NCI-H345 treated with DMSO at 0.1 percent for 48 hours (cell line): ENCODE results near the gene RNF44.
"Not testable (repeated sequence)": the region's sequence is repeated elsewhere in the genome, so short reads cannot be mapped to it uniquely, and the experiment has no call there.

ENCODE experiments used
- DNase-seq: peaks from one replicate; lab custom pipeline; 2025; ENCODE audit not compliant: unreplicated experiment; lab: John Stamatoyannopoulos, UW

The RNF44 gene

GRCh38 chr5:176521286-176521685 is 15.9 kb downstream of the RNF44 start:
- no peak for DNase-seq

GRCh38 chr5:176519810-176520720 is 17.1 kb downstream of the RNF44 start:
- DNase-seq: no peak

- DNase-seq: no peak
These were observed 20.0 kb downstream of the RNF44 start for GRCh38 chr5:176517053-176517661.

DNA sequence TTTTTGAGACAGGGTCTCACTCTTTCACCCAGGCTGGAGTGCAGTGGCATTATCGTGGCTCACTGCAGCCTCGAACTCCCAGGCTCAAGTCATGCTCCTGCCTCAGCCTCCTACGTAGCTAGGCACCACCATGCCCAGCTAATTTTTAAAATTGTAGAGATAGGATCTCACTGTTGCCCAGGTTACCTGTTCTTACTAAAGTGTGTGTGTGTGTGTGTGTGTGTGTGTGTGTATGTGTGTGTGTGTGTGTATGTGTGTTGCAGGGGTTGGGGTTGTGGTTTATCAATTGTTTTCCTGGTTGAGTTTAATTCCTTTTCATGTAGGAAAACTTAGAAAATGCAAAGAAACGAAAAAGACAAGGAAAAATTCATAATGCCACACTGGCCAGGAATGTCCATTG is 21.8 kb downstream of the RNF44 start:
- DNase-seq: no peak

GRCh38 chr5:176514244-176514950 is 22.8 kb downstream of the RNF44 start:
- no peak for DNase-seq

- no peak for DNase-seq
These were observed 23.4 kb downstream of the RNF44 start for GRCh38 chr5:176513788-176514187.

DNA sequence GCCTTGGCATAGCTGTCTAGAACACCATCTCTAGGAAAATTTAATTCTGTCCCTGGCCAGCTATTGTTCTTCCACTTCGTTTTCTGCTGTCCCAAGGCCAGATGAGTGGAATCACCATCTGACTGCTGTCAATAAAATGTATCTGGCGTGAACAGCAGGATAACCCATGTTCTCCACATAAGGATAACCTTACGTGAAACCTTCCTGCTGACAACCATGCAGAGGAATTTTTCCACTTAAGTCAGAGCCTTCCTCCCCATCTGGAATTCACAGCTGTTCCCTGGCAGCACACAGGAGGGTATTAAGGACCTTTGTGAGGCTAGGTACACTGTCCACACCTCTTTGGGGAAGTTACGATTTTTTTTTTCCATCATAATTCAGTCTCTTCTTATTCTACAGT is 28.6 kb downstream of the RNF44 start:
- DNase-seq: no peak

- no peak for DNase-seq
These were observed 29.3 kb downstream of the RNF44 start for GRCh38 chr5:176507911-176508310.

DNA sequence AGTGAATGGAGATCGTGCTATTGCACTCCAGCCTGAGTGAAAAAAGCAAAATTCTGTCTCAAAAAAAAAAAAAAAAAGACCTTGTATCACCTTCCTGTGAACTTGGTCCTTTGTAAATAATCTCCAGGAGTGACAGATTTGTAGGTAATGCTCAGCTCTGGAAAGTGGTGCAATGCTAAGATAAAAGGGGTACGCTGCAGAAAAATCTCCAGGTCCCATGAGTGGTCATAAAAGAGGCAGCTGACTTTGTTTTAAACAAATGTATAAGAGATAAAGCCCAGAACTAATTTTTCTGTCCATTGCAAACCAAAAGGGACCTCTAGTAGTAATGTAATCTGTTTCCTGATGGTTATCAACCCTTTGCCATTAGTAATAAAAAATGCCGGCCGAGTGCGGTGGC is 33.7 kb downstream of the RNF44 start:
- DNase-seq: no peak

DNA sequence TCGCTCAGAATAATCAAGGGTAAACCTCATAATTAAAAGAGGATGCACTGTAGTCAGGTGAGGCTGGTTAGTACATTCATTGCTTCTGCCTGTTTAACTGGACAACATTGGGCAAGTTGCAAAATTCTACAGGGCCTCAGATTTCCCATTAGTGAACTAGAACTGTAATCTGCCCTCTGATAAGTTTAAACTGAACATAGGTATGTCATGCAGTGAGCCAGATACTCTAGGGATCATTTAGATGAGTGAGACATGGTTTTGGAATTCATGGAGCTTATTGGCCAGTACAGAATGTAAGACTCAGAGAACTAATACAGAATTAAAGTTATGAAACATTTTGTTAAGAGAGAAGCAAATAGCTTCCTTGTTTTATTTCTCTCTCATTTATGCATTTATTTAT is 35.9 kb downstream of the RNF44 start:
- DNase-seq: no peak

DNA sequence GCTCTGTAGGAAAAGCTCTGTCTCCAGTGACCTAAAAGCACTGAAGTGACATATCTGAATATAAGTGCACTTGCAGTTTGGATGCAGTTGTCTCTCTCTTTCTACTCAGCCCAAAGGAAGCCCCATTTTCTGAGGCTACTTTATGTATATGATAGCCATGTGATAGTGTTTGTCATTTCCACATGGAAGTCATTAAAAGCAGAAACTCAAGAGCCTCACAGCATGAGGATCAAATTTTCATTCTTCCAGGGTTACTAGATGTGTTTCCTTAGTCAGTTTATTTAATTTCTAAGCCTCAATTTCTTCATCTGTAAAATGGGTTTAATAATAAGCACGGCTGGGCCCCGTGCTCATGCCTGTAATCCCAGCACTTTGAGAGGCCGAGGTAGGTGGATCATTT is 36.7 kb downstream of the RNF44 start:
- DNase-seq: no peak

GRCh38 chr5:176499273-176499672 is 37.9 kb downstream of the RNF44 start:
- DNase-seq: no peak

GRCh38 chr5:176497852-176498251 is 39.4 kb downstream of the RNF44 start:
- DNase-seq: no peak

DNA sequence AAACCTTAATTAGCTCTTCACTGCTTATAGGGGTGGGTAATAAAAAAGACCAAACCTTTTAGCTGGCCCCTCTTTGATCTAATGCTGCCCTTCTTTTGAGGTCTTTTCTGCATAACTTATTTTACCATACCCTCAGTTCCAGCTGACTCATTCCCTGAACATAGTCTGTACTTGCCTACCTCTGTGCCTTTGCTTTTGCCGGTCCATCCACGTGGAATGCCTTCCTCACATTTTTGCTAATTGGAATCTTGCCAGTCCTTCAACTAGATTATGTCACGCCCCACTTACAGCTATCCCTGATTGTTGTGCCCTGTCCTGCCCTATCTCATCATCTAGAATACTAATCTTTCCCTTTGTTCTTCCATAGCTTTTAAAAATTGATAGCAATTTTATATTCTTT is 44.8 kb downstream of the RNF44 start:
- no peak for DNase-seq

DNA sequence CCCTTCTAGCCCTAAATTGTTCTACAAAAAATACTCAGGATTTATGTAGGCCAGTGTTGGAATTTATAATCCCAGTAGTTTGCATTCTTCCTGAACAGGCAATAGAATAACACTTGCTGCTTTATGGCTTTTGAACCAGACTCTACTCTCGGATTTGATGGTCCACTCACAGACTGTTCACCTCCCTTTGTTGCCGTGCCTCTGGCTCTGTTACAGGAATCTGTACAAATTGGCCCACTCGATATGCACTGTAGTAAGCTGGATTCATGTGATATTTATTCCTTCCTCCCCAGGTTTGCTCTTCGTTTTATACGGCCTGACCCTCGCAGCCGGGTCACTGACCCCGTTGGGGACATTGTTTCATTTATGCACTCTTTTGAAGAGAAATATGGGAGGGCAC is 45.3 kb downstream of the RNF44 start:
- DNase-seq: no peak

DNA sequence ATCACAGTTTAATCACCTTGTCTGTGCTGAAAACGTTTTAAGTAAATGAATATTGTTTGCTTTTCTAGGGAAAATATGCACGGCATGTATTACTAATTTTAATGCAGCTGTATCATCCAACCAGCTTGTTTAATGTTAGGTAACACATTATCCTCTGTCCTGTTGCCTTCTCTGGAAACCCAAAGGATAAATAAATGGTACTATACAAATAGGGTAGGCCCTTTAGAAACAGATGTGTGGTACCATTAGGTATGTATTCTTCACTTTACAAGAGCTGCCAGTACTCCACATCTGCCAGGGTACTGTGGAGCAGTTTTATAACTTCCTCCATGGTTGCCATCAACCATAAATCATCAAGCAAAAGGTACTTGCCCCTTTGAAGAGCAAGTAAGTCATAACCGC is 46.1 kb downstream of the RNF44 start:
- DNase-seq: no peak

GRCh38 chr5:176490301-176490700 is 46.9 kb downstream of the RNF44 start:
- no peak for DNase-seq

- DNase-seq: no peak
These were observed 48.1 kb downstream of the RNF44 start for GRCh38 chr5:176489077-176489476.

DNA sequence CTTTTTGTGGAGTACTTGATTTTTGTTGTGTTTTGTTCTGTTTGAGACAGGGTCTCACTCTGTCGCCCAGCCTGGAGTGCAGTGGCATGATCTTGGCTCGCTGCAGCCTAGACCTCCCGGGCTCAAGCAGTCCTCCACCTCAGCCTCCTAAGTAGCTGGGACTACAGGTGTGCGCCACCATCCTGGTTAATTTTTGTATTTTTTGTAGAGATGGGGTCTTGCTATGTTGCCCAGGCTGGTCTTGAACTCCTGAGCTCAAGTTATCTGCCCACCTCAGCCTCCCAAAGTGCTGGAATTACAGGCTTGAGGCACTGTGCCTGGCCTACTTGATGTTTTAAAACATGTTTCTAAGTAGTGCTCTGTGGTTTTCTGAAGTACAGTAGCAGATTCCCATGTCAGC is 50.0 kb downstream of the RNF44 start:
- not testable (repeated sequence) for DNase-seq

- no peak for DNase-seq
These were observed 50.9 kb downstream of the RNF44 start for GRCh38 chr5:176486189-176486757.

GRCh38 chr5:176485176-176485575 is 52.0 kb downstream of the RNF44 start:
- no peak for DNase-seq

- no peak for DNase-seq
These were observed 55.5 kb downstream of the RNF44 start for GRCh38 chr5:176481711-176482110.
